OCI-M2 (cell line): ENCODE data around the gene MCMBP.
A peak's percentile ranks its signal among the peaks of the same experiment; 100 is the strongest.
"Not testable (repeated sequence)": the region's sequence is repeated elsewhere in the genome, so short reads cannot be mapped to it uniquely, and the experiment has no call there.

Experiments used
- DNase-seq: peaks from one replicate; lab custom pipeline; 2025; ENCODE audit not compliant: unreplicated experiment; lab: John Stamatoyannopoulos, UW

The MCMBP gene

GRCh38 chr10:119878524-119878923, 5.9 kb upstream of the MCMBP start:
- no peak for DNase-seq

GRCh38 chr10:119872860-119873681, 428 bp upstream of the MCMBP start:
- DNase-seq = peak; percentile 43

GRCh38 chr10:119871881-119872609, 598 bp downstream of the MCMBP start:
- no peak for DNase-seq

GRCh38 chr10:119869398-119869797, 3.2 kb downstream of the MCMBP start:
- not testable (repeated sequence) for DNase-seq

- DNase-seq = no peak
Measured at GRCh38 chr10:119867317-119867716, 5.3 kb downstream of the MCMBP start.

- no peak for DNase-seq
Measured at GRCh38 chr10:119865699-119866240, 6.9 kb downstream of the MCMBP start.

GRCh38 chr10:119863951-119864565, 8.6 kb downstream of the MCMBP start:
- no peak for DNase-seq

GRCh38 chr10:119862524-119862923, 10.1 kb downstream of the MCMBP start:
- DNase-seq = no peak

- DNase-seq = no peak
Measured at GRCh38 chr10:119860866-119861607, 11.6 kb downstream of the MCMBP start.

- no peak for DNase-seq
Measured at GRCh38 chr10:119859420-119860258, 13.0 kb downstream of the MCMBP start.

GRCh38 chr10:119858063-119858462, 14.6 kb downstream of the MCMBP start:
- DNase-seq = no peak

- no peak for DNase-seq
Measured at GRCh38 chr10:119853574-119853973, 19.1 kb downstream of the MCMBP start.

- no peak for DNase-seq
Measured at GRCh38 chr10:119852822-119853221, 19.8 kb downstream of the MCMBP start.

GRCh38 chr10:119852277-119852676, 20.4 kb downstream of the MCMBP start:
- DNase-seq = no peak

- DNase-seq = no peak
Measured at GRCh38 chr10:119849944-119850343, 22.7 kb downstream of the MCMBP start.

- no peak for DNase-seq
Measured at GRCh38 chr10:119849031-119849789, 23.4 kb downstream of the MCMBP start.

- no peak for DNase-seq
Measured at GRCh38 chr10:119845656-119846055, 27.0 kb downstream of the MCMBP start.

- no peak for DNase-seq
Measured at GRCh38 chr10:119834188-119834587, 38.5 kb downstream of the MCMBP start.

- DNase-seq = no peak
Measured at GRCh38 chr10:119832951-119833350, 39.7 kb downstream of the MCMBP start.
